Sigmoid colon (tissue), 7 donors: ENCODE measurements around the gene RGR. TPM values are rescaled to one million over a fixed set of nuclear protein-coding genes. Genes with fewer than 3 reads are reported as not detected.
A peak's percentile ranks its signal among the peaks of the same experiment; 100 is the strongest.

Source experiments
- DNase-seq: peaks from one replicate; pipeline ENCODE4 v3.0.0-alpha.2; 2019
- H3K27ac ChIP-seq, 4 donors: fragments of 200-600 bp; sonication (generic); one replicate each; pipeline ENCODE4 v1.5.1; 2016 to 2019; ENCODE audit warnings: mild to moderate bottlenecking in 1 of 4
- H3K27me3 ChIP-seq, 3 donors: fragments of 200-600 bp; sonication (generic); one replicate each; pipeline ENCODE4 v1.5.1; 2019; ENCODE audit warnings: mild to moderate bottlenecking in 1 of 3
- H3K36me3 ChIP-seq, 4 donors: fragments of 200-600 bp; sonication (generic); one replicate each; pipeline ENCODE4 v1.5.1; 2016 to 2019
- H3K4me1 ChIP-seq, 4 donors: fragments of 200-600 bp; sonication (generic); one replicate each; pipeline ENCODE4 v1.5.1; 2017 to 2019
- H3K4me3 ChIP-seq, 4 donors: fragments of 200-600 bp; sonication (generic); one replicate each; pipeline ENCODE4 v1.5.1; 2017 to 2019; ENCODE audit warnings: mild to moderate bottlenecking in 2 of 4, moderate library complexity in 1 of 4
- H3K9me3 ChIP-seq, 4 donors: fragments of 200-600 bp in 3 of 4; sonication (generic) in 3 of 4; one replicate each; pipeline versions ENCODE4 v1.5.1 to v1.6.1; 2013 to 2019
- CTCF ChIP-seq, 4 experiments: fragments of 450-650 bp in 3 of 4; fragments of 200-600 bp in 1 of 4; IDR thresholded peaks; one replicate each; pipeline ENCODE4 v1.5.1; 2016 to 2019; ENCODE audit warnings: antibody characterized with exemption in 4 of 4, mild to moderate bottlenecking in 3 of 4, moderate library complexity in 2 of 4
- EP300 ChIP-seq, 4 donors: sonication (generic); formaldehyde crosslinking; IDR thresholded peaks; one replicate each; pipeline ENCODE4 v1.6.1; 2017; ENCODE audit warnings: antibody characterized with exemption in 4 of 4
- POLR2A ChIP-seq, 2 donors: fragments of 450-650 bp; IDR thresholded peaks; one replicate each; pipeline ENCODE4 v1.6.1; 2016; ENCODE audit warnings: antibody characterized with exemption in 2 of 2, mild to moderate bottlenecking in 2 of 2, moderate library complexity in 2 of 2
- POLR2AphosphoS5 ChIP-seq, 4 donors: sonication (generic); formaldehyde crosslinking; IDR thresholded peaks; one replicate each; pipeline ENCODE4 v1.6.1; 2017; ENCODE audit warnings: antibody characterized with exemption in 4 of 4
- WGBS, 2 donors: extraction: QIAGEN DNeasy Blood & Tissue Kit; methylation state at CpG; one replicate each; pipeline ENCODE4 v1.1.7; 2013; 5-methylcytosine and 5-hydroxymethylcytosine counted together
- intact Hi-C: fragments of 100-400 bp; cut with DNase I; formaldehyde crosslinking; loops from one replicate; pipeline ENCODE4 v1.15.1; 2023
- polyA plus RNA-seq, 3 donors: library from polyadenylated mRNA; stranded (reverse); fragments of 200-250 nt; gene quantifications; one replicate each; pipeline ENCODE4 v1.2.3, GENCODE V29; 2013
- total RNA-seq, 4 donors: library from RNA; depleted of rRNA; stranded (reverse); fragments of >200 nt; gene quantifications; one replicate each; pipeline ENCODE4 v1.1.0, GENCODE V29; 2016
- donor health status: healthy with polysubstance abuse.
- donor health status: Bipolar disorder and iron deficiency.
- donor health status: healthy.

RGR gene
- total and polyA plus RNA-seq, 7 donors: 0.82 to 3.6 (median 1.4) TPM; not detected in 4

DNA sequence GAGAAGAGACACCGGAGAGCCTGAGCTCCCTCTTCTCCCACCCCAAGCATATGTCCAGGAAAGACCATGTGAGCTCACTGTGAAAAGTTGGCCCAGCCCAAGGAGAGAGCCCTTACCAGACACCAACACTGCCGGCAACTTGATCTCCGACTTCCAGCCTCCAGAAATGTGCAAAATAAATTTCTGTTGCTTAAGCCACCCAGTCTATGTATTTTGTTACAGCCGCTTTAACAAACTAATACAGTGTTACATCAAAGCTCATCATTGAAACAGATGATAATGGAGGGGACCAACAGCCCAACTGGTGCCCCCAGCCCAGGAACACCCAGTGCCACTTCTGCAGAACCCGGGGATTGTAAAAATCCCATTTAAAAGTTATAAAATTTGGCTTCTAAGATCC, 18.9 kb downstream of the RGR start:
- Histone ChIP-seq H3K27ac (no peak overlapping the region), H3K9me3 (no peaks in the 10 kb centered on the region), H3K4me1 (no peaks in the 10 kb centered on the region), H3K36me3 (no peaks in the 10 kb centered on the region), H3K4me3 (no peak overlapping the region), H3K27me3 (peaks cover 0 to 14% (median 0%) of the 10 kb centered on the region in 3 donors)
- no peak for DNase-seq
- intact Hi-C loops: loop anchor here (1.0 to 10.0 kb wide), 2 partner anchors 111 to 274 kb away; no protein-coding TSS in a partner anchor
- WGBS, 2 donors: 87 to 88% methylated on average over 5 of the region's 5 CpGs
- TF ChIP-seq POLR2AphosphoS5 (IDR thresholded peaks at IDR 0.05): no peak
- TF ChIP-seq CTCF (IDR thresholded peaks at IDR 0.05): no peak
- no peak for TF ChIP-seq POLR2A (IDR thresholded peaks at IDR 0.05)
- no peak for TF ChIP-seq EP300 (IDR thresholded peaks at IDR 0.05)

GRCh38 chr10:84264611-84265141, 19.8 kb downstream of the RGR start:
- Histone ChIP-seq H3K9me3 (no peaks in the 10 kb centered on the region), H3K4me1 (no peaks in the 10 kb centered on the region), H3K4me3 (no peak overlapping the region), H3K27me3 (peaks cover 0 to 14% (median 0%) of the 10 kb centered on the region in 3 donors), H3K36me3 (no peaks in the 10 kb centered on the region), H3K27ac (no peak overlapping the region)
- 2 to 6% methylated on average over 11 of the region's 11 CpGs for WGBS, 2 donors
- intact Hi-C loops: loop anchor here (1.0 to 10.0 kb wide), 2 partner anchors 110 to 273 kb away; no protein-coding TSS in a partner anchor
- peak; percentile 75 for DNase-seq
- TF ChIP-seq POLR2AphosphoS5 (IDR thresholded peaks at IDR 0.05): no peak
- TF ChIP-seq CTCF (IDR thresholded peaks at IDR 0.05): peak; percentile 55 to 91 (median 82)
- TF ChIP-seq EP300 (IDR thresholded peaks at IDR 0.05): no peak
- TF ChIP-seq POLR2A (IDR thresholded peaks at IDR 0.05): no peak

- H3K4me1 ChIP-seq: no peaks in the 10 kb centered on the region
- H3K36me3 ChIP-seq: no peaks in the 10 kb centered on the region
- H3K27me3 ChIP-seq: peaks cover 0 to 14% (median 0%) of the 10 kb centered on the region in 3 donors
- no peak overlapping the region for H3K4me3 ChIP-seq
- intact Hi-C loops: loop anchor here (10.0 kb wide), 1 partner anchor 109 kb away; no protein-coding TSS in a partner anchor
- no peak for DNase-seq
- no peak for TF ChIP-seq POLR2A (IDR thresholded peaks at IDR 0.05)
- no peaks in the 10 kb centered on the region for H3K9me3 ChIP-seq
- no peak overlapping the region for H3K27ac ChIP-seq
- 18 to 65% methylated on average over 4 of the region's 4 CpGs for whole genome bisulfite sequencing, 2 donors
Measured at GRCh38 chr10:84265418-84265817, 20.6 kb downstream of the RGR start.

DNA sequence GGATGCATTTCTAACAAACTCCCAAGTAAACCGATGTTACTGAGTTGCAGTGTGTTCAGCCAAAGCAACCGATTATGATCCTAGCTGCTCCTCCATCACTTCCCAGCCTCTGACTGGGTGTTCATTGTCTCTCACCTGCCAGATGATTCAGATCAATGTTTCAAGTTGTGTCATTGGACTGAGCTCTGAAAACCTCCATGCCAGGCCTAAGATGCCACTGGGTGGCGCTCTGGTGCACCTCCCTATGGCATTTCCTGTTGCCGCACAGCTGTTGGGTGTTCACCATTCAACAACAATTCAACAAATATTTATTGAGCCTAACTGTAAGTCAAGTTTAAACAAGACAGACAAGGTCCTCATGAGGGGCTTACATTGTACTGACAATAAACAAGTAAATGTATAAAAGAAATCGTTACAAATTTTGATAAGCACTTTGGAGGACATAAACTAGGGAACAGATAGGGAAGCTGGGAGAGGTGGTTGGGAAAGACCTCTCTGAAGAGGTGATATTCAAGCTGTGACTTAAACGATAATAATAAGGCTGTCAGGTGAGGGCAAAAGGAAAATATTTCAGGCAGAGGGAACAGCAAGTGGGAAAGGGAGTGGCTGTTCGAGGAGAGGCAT, 22.8 kb downstream of the RGR start:
- TF ChIP-seq POLR2A (IDR thresholded peaks at IDR 0.05): no peak
- TF ChIP-seq POLR2AphosphoS5 (IDR thresholded peaks at IDR 0.05): no peak
- no peak for TF ChIP-seq EP300 (IDR thresholded peaks at IDR 0.05)
- TF ChIP-seq CTCF (IDR thresholded peaks at IDR 0.05): peak in 1 of 4 experiments; percentile 7
- Histone ChIP-seq H3K36me3 (no peaks in the 10 kb centered on the region), H3K4me3 (no peak overlapping the region), H3K4me1 (no peaks in the 10 kb centered on the region), H3K27me3 (peaks cover 0 to 14% (median 0%) of the 10 kb centered on the region in 3 donors), H3K9me3 (no peaks in the 10 kb centered on the region), H3K27ac (no peak overlapping the region)
- 22 to 39% methylated on average over 7 of the region's 7 CpGs for WGBS, 2 donors
- intact Hi-C loops: loop anchor here (10.0 kb wide), 1 partner anchor 107 kb away; no protein-coding TSS in a partner anchor
- no peak for DNase-seq

DNA sequence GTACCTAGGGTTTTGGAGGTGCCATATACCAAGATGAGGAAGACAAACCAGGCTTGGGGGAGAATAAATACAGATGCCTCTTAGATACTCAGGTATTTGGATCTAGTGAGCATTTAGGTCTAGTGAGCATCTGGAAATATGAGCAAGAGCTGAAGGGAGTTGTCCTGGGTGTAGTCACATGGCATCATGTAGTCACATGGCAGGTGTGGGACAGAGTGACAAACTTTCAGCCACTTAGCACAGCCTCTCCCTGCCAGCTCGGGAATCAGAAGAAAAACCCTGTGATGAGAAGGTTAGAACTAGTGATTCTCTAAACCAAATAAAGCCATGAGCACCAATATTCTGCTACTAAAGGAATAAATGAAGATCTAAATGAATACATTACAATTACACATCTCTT, 24.3 kb downstream of the RGR start:
- intact Hi-C loops: loop anchor here (10.0 kb wide), 1 partner anchor 106 kb away; no protein-coding TSS in a partner anchor
- TF ChIP-seq EP300 (IDR thresholded peaks at IDR 0.05): no peak
- no peak for TF ChIP-seq POLR2A (IDR thresholded peaks at IDR 0.05)
- TF ChIP-seq CTCF (IDR thresholded peaks at IDR 0.05): no peak
- TF ChIP-seq POLR2AphosphoS5 (IDR thresholded peaks at IDR 0.05): no peak
- no peaks in the 10 kb centered on the region for H3K4me1 ChIP-seq
- DNase-seq: no peak
- H3K4me3 ChIP-seq: no peak overlapping the region
- H3K27ac ChIP-seq: no peak overlapping the region
- WGBS, 2 donors: 38 to 70% methylated on average over 1 of the region's 1 CpG
- peaks cover 0 to 14% (median 0%) of the 10 kb centered on the region in 3 donors for H3K27me3 ChIP-seq
- H3K36me3 ChIP-seq: no peaks in the 10 kb centered on the region
- H3K9me3 ChIP-seq: no peaks in the 10 kb centered on the region
